NCI-H1048 (cell line): ENCODE measurements around the gene RSPRY1.

Experiments
- DNase-seq: peaks from one replicate; lab custom pipeline; 2025; lab: John Stamatoyannopoulos, UW

RSPRY1 gene

GRCh38 chr16:57224651-57225335 lies 38.7 kb downstream of the RSPRY1 start:
- no peak for DNase-seq

- no peak for DNase-seq
These were observed 39.8 kb downstream of the RSPRY1 start for GRCh38 chr16:57225978-57226377.

- no peak for DNase-seq
These were observed 40.8 kb downstream of the RSPRY1 start for GRCh38 chr16:57226701-57227621.

- DNase-seq = no peak
These were observed 43.0 kb downstream of the RSPRY1 start for GRCh38 chr16:57229079-57229478.

GRCh38 chr16:57231821-57232350 lies 45.8 kb downstream of the RSPRY1 start:
- no peak for DNase-seq

- no peak for DNase-seq
These were observed 48.0 kb downstream of the RSPRY1 start for GRCh38 chr16:57233944-57234706.

- no peak for DNase-seq
These were observed 48.6 kb downstream of the RSPRY1 start for GRCh38 chr16:57234707-57235092.

- no peak for DNase-seq
These were observed 49.2 kb downstream of the RSPRY1 start for GRCh38 chr16:57235128-57236021.

- DNase-seq = no peak
These were observed 49.9 kb downstream of the RSPRY1 start for GRCh38 chr16:57236022-57236350.

GRCh38 chr16:57238682-57239081 lies 52.6 kb downstream of the RSPRY1 start:
- no peak for DNase-seq

GRCh38 chr16:57239107-57239506 lies 53.0 kb downstream of the RSPRY1 start:
- DNase-seq = no peak

GRCh38 chr16:57240851-57241250 lies 54.7 kb downstream of the RSPRY1 start:
- no peak for DNase-seq

GRCh38 chr16:57242650-57243049 lies 56.5 kb downstream of the RSPRY1 start:
- no peak for DNase-seq

- DNase-seq = no peak
These were observed 58.3 kb downstream of the RSPRY1 start for GRCh38 chr16:57244463-57244766.

- peak; percentile 28 for DNase-seq
These were observed 58.8 kb downstream of the RSPRY1 start, which contains the start of gene ARL2BP for GRCh38 chr16:57244767-57245471. Gene ARL2BP (plus strand): TSS chr16:57245259. CDS start chr16:57245368, 109 bp downstream.

- no peak for DNase-seq
These were observed 59.5 kb downstream of the RSPRY1 start for GRCh38 chr16:57245472-57246113.

- no peak for DNase-seq
These were observed 65.2 kb downstream of the RSPRY1 start for GRCh38 chr16:57251352-57251751.

GRCh38 chr16:57252148-57252721 lies 66.1 kb downstream of the RSPRY1 start:
- DNase-seq = no peak

- no peak for DNase-seq
These were observed 67.3 kb downstream of the RSPRY1 start for GRCh38 chr16:57253466-57253865.
